Measurements from ENCODE around the gene PPP1R13B. TPM values are rescaled to one million over a fixed set of nuclear protein-coding genes. Genes with fewer than 3 reads are reported as not detected.

PPP1R13B gene
- total and polyA plus RNA-seq, 2 donors: 3.5 to 7.4 TPM

- H3K27ac ChIP-seq (ENCODE audit: low read depth in 1 of 2, low read length in 1 of 2): no peak overlapping the region
- no peak overlapping the region for H3K4me3 ChIP-seq (ENCODE audit: low read length in 2 of 2)
- WGBS: 97% methylated on average over 25 of the region's 25 CpGs
- no peak for DNase-seq (ENCODE audit: low read depth in 6 of 9, low spot score in 9 of 9)
- H3K36me3 ChIP-seq (ENCODE audit: control insufficient read depth in 2 of 2, insufficient read depth in 2 of 2, low read length in 1 of 2): peaks cover 81 to 82% of the 10 kb centered on the region in 2 donors
- H3K27me3 ChIP-seq (ENCODE audit: control insufficient read depth in 2 of 2, insufficient read depth in 1 of 2, low read length in 1 of 2): no peaks in the 10 kb centered on the region
- H3K4me1 ChIP-seq (ENCODE audit: control insufficient read depth in 2 of 2, insufficient read depth in 2 of 2, low read length in 2 of 2): peaks cover 10 to 24% of the 10 kb centered on the region in 2 donors
- no peaks in the 10 kb centered on the region for H3K9me3 ChIP-seq (ENCODE audit: control insufficient read depth in 2 of 2, insufficient read depth in 1 of 2, low read length in 1 of 2)
These were observed 147.2 kb downstream of the PPP1R13B start for GRCh38 chr14:103699901-103700752.

GRCh38 chr14:103699261-103699661 is 148.1 kb downstream of the PPP1R13B start:
- DNase-seq (ENCODE audit: low read depth in 6 of 9, low spot score in 9 of 9): no peak
- H3K36me3 ChIP-seq (ENCODE audit: control insufficient read depth in 2 of 2, insufficient read depth in 2 of 2, low read length in 1 of 2): peaks cover 83 to 87% of the 10 kb centered on the region in 2 donors
- WGBS: 97% methylated on average over 17 of the region's 17 CpGs
- no peaks in the 10 kb centered on the region for H3K27me3 ChIP-seq (ENCODE audit: control insufficient read depth in 2 of 2, insufficient read depth in 1 of 2, low read length in 1 of 2)
- no peaks in the 10 kb centered on the region for H3K9me3 ChIP-seq (ENCODE audit: control insufficient read depth in 2 of 2, insufficient read depth in 1 of 2, low read length in 1 of 2)
- no peak overlapping the region for H3K4me3 ChIP-seq (ENCODE audit: low read length in 2 of 2)
- peaks cover 10 to 24% of the 10 kb centered on the region in 2 donors for H3K4me1 ChIP-seq (ENCODE audit: control insufficient read depth in 2 of 2, insufficient read depth in 2 of 2, low read length in 2 of 2)
- no peak overlapping the region for H3K27ac ChIP-seq (ENCODE audit: low read depth in 1 of 2, low read length in 1 of 2)

GRCh38 chr14:103698380-103699260 is 148.8 kb downstream of the PPP1R13B start:
- no peaks in the 10 kb centered on the region for H3K9me3 ChIP-seq (ENCODE audit: control insufficient read depth in 2 of 2, insufficient read depth in 1 of 2, low read length in 1 of 2)
- H3K4me1 ChIP-seq (ENCODE audit: control insufficient read depth in 2 of 2, insufficient read depth in 2 of 2, low read length in 2 of 2): peaks cover 10 to 24% of the 10 kb centered on the region in 2 donors
- no peaks in the 10 kb centered on the region for H3K27me3 ChIP-seq (ENCODE audit: control insufficient read depth in 2 of 2, insufficient read depth in 1 of 2, low read length in 1 of 2)
- peaks cover 85 to 88% of the 10 kb centered on the region in 2 donors for H3K36me3 ChIP-seq (ENCODE audit: control insufficient read depth in 2 of 2, insufficient read depth in 2 of 2, low read length in 1 of 2)
- H3K4me3 ChIP-seq (ENCODE audit: low read length in 2 of 2): no peak overlapping the region
- WGBS: 84% methylated on average over 33 of the region's 33 CpGs
- peak overlapping the region in 1 of 2 donors; percentile 11 for H3K27ac ChIP-seq (ENCODE audit: low read depth in 1 of 2, low read length in 1 of 2)
- peak in 4 of 9 donors; percentile 33 to 65 (median 54) for DNase-seq (ENCODE audit: low read depth in 6 of 9, low spot score in 9 of 9)

GRCh38 chr14:103697603-103698379 is 149.6 kb downstream of the PPP1R13B start:
- Histone ChIP-seq H3K4me1 (ENCODE audit: control insufficient read depth in 2 of 2, insufficient read depth in 2 of 2, low read length in 2 of 2) (peaks cover 10 to 24% of the 10 kb centered on the region in 2 donors), H3K36me3 (ENCODE audit: control insufficient read depth in 2 of 2, insufficient read depth in 2 of 2, low read length in 1 of 2) (peaks cover 86 to 88% of the 10 kb centered on the region in 2 donors), H3K4me3 (ENCODE audit: low read length in 2 of 2) (no peak overlapping the region), H3K27ac (ENCODE audit: low read depth in 1 of 2, low read length in 1 of 2) (no peak overlapping the region), H3K9me3 (ENCODE audit: control insufficient read depth in 2 of 2, insufficient read depth in 1 of 2, low read length in 1 of 2) (no peaks in the 10 kb centered on the region), H3K27me3 (ENCODE audit: control insufficient read depth in 2 of 2, insufficient read depth in 1 of 2, low read length in 1 of 2) (no peaks in the 10 kb centered on the region)
- 95% methylated on average over 14 of the region's 14 CpGs for WGBS
- DNase-seq (ENCODE audit: low read depth in 6 of 9, low spot score in 9 of 9): no peak

- Histone ChIP-seq H3K4me1 (ENCODE audit: control insufficient read depth in 2 of 2, insufficient read depth in 2 of 2, low read length in 2 of 2) (peaks cover 10 to 24% of the 10 kb centered on the region in 2 donors), H3K27me3 (ENCODE audit: control insufficient read depth in 2 of 2, insufficient read depth in 1 of 2, low read length in 1 of 2) (no peaks in the 10 kb centered on the region), H3K9me3 (ENCODE audit: control insufficient read depth in 2 of 2, insufficient read depth in 1 of 2, low read length in 1 of 2) (no peaks in the 10 kb centered on the region), H3K4me3 (ENCODE audit: low read length in 2 of 2) (no peak overlapping the region), H3K36me3 (ENCODE audit: control insufficient read depth in 2 of 2, insufficient read depth in 2 of 2, low read length in 1 of 2) (peaks cover 83 to 86% of the 10 kb centered on the region in 2 donors), H3K27ac (ENCODE audit: low read depth in 1 of 2, low read length in 1 of 2) (no peak overlapping the region)
- 91% methylated on average over 3 of the region's 3 CpGs for WGBS
- no peak for DNase-seq (ENCODE audit: low read depth in 6 of 9, low spot score in 9 of 9)
These were observed 150.2 kb downstream of the PPP1R13B start for GRCh38 chr14:103697206-103697602.

GRCh38 chr14:103696466-103697071 is 150.8 kb downstream of the PPP1R13B start:
- Histone ChIP-seq H3K4me3 (ENCODE audit: low read length in 2 of 2) (no peak overlapping the region), H3K9me3 (ENCODE audit: control insufficient read depth in 2 of 2, insufficient read depth in 1 of 2, low read length in 1 of 2) (no peaks in the 10 kb centered on the region), H3K36me3 (ENCODE audit: control insufficient read depth in 2 of 2, insufficient read depth in 2 of 2, low read length in 1 of 2) (peaks cover 82 to 86% of the 10 kb centered on the region in 2 donors), H3K27me3 (ENCODE audit: control insufficient read depth in 2 of 2, insufficient read depth in 1 of 2, low read length in 1 of 2) (no peaks in the 10 kb centered on the region), H3K27ac (ENCODE audit: low read depth in 1 of 2, low read length in 1 of 2) (peak overlapping the region in 1 of 2 donors; percentile 23), H3K4me1 (ENCODE audit: control insufficient read depth in 2 of 2, insufficient read depth in 2 of 2, low read length in 2 of 2) (peaks cover 10 to 24% of the 10 kb centered on the region in 2 donors)
- WGBS: 76% methylated on average over 17 of the region's 17 CpGs
- no peak for DNase-seq (ENCODE audit: low read depth in 6 of 9, low spot score in 9 of 9)

- no peak for DNase-seq (ENCODE audit: low read depth in 6 of 9, low spot score in 9 of 9)
- Histone ChIP-seq H3K27me3 (ENCODE audit: control insufficient read depth in 2 of 2, insufficient read depth in 1 of 2, low read length in 1 of 2) (no peaks in the 10 kb centered on the region), H3K9me3 (ENCODE audit: control insufficient read depth in 2 of 2, insufficient read depth in 1 of 2, low read length in 1 of 2) (no peaks in the 10 kb centered on the region), H3K4me3 (ENCODE audit: low read length in 2 of 2) (no peak overlapping the region), H3K4me1 (ENCODE audit: control insufficient read depth in 2 of 2, insufficient read depth in 2 of 2, low read length in 2 of 2) (peaks cover 10 to 24% of the 10 kb centered on the region in 2 donors), H3K36me3 (ENCODE audit: control insufficient read depth in 2 of 2, insufficient read depth in 2 of 2, low read length in 1 of 2) (peaks cover 77 to 82% of the 10 kb centered on the region in 2 donors), H3K27ac (ENCODE audit: low read depth in 1 of 2, low read length in 1 of 2) (no peak overlapping the region)
- WGBS: 77% methylated on average over 13 of the region's 13 CpGs
These were observed 151.3 kb downstream of the PPP1R13B start for GRCh38 chr14:103696070-103696402.

GRCh38 chr14:103695296-103696069 is 151.9 kb downstream of the PPP1R13B start:
- peaks cover 72 to 77% of the 10 kb centered on the region in 2 donors for H3K36me3 ChIP-seq (ENCODE audit: control insufficient read depth in 2 of 2, insufficient read depth in 2 of 2, low read length in 1 of 2)
- no peak for DNase-seq (ENCODE audit: low read depth in 6 of 9, low spot score in 9 of 9)
- H3K4me1 ChIP-seq (ENCODE audit: control insufficient read depth in 2 of 2, insufficient read depth in 2 of 2, low read length in 2 of 2): peaks cover 10 to 24% of the 10 kb centered on the region in 2 donors
- no peaks in the 10 kb centered on the region for H3K27me3 ChIP-seq (ENCODE audit: control insufficient read depth in 2 of 2, insufficient read depth in 1 of 2, low read length in 1 of 2)
- H3K4me3 ChIP-seq (ENCODE audit: low read length in 2 of 2): no peak overlapping the region
- no peaks in the 10 kb centered on the region for H3K9me3 ChIP-seq (ENCODE audit: control insufficient read depth in 2 of 2, insufficient read depth in 1 of 2, low read length in 1 of 2)
- H3K27ac ChIP-seq (ENCODE audit: low read depth in 1 of 2, low read length in 1 of 2): no peak overlapping the region
- WGBS: 93% methylated on average over 14 of the region's 14 CpGs

All from thymus (tissue), 11 donors.